Stimulated activated CD8-positive, alpha-beta memory T cell treated with anti-CD3 and anti-CD28 coated beads, Interleukin-12 subunit alpha, Interleukin-12 subunit beta, amount 100 ng/mL, for 24 hours (primary cell): Measurements from ENCODE around the gene RBM22.
A peak's percentile ranks its signal among the peaks of the same experiment; 100 is the strongest.

Experiments
- DNase-seq: peaks from one replicate; pipeline ENCODE4 v3.0.0-alpha.2; 2020; ENCODE audit errors: extremely low read depth

RBM22 gene

DNA sequence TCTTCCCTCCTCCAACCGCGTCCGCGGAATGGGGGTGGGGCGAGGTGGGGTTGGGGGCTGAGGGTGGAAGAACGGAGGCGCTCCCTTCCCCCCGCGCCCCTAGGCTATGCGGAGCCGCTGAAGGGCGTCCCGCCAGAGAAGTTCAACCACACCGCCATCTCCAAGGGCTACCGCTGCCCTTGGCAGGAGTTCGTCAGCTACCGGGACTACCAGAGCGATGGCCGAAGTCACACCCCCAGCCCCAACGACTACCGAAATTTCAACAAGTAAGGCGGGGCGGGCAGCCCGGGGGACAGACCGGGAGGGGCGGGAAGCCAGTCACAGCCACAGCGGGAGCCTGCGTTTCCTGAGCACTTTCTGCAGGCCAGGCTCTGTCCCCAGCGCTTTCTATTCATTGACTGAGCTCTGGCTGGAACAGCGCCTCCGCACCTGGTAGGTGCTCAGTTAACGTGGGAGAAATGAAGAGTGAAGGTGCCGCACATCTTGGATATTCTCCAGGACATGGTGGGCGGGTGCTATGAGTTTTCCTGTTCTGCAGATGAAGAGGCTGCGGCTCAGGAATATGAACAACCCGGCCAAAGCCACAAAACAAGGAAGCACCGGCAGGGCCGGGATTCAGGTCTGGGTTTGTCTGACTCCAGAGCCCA, 28.5 kb downstream of the RBM22 start:
- no peak for DNase-seq

- DNase-seq, result no peak
These were observed 29.2 kb downstream of the RBM22 start for GRCh38 chr5:150671509-150672236.

GRCh38 chr5:150670948-150671310, 29.9 kb downstream of the RBM22 start:
- DNase-seq, result no peak

GRCh38 chr5:150670275-150670947, 30.5 kb downstream of the RBM22 start:
- no peak for DNase-seq

GRCh38 chr5:150665044-150665443, 35.8 kb downstream of the RBM22 start:
- no peak for DNase-seq

DNA sequence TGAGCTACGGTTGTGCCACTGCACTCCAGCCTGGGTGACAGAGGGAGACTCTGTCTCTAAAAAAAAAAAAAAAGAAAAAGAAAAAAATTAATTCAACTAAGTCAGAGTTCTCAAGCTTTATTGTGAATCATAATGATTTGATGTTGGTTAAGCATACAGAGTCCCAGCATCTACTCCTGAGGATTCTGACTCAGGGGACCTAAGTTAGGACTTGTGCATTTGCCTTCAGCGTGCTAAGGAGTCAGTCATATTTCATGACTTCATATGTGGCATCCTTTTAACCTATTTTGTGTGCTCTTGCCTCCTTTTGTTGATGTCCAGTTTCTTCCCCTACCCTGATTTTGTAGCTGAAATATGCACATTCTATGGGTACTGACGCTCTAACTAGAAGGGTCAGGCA, 36.9 kb downstream of the RBM22 start:
- no peak for DNase-seq

GRCh38 chr5:150662731-150663516, 37.9 kb downstream of the RBM22 start:
- no peak for DNase-seq

DNA sequence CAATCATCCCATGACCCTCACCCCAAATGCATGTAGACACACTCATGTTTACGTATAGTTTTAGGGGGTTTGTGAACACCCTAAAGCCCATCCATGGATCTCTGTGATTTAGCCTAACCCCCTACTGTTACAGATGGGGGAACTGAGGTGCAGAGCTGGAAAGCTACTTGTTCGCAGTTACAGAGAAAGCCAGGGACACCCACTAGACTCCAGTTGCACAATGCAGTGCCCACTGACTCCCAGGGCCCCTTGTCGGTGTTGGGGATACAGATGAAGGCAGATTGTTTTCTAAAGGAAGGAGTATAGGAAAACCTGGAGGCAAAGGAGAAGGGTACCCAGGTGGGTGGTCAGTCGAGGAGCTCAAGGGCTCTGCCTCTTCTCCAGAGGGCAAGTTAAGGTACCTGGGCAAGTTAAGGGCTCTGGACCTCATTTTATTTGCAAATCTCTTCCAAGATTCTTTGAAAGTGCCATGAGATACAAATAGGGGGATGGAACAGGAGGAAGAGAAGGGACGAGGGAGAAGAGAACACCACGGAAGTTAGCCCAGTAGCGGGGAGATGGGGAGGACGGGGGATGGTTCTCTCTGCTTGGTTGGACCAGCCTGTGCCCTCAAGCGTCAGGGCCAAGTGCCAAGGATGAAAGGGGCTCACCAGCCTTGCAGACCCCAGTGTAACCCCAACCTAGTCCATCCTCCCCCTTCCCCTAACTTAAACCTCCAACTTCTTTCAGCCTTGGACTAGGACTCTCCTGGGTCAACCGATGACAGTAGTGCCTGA, 38.9 kb downstream of the RBM22 start:
- no peak for DNase-seq

DNA sequence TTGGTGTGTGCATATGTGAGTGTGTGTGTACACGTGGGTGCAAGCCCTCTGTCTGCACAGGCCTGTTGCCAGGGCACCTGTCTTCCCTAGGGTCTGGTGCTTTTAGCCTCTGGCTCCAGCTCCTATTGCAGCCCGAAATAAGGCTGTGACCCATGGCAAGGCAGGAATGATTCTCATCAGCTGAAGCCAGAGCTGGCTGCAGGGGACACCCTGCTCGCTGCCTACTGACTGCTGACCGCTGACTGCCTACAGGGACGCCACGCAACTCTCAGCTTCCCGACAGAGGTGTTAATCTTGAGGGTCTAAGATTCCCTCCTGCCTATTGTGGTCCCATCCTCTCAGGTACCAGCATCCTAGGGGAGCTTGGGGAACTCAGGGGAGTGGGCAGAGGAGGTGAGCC, 39.8 kb downstream of the RBM22 start, which contains the start of gene MYOZ3:
Gene MYOZ3, plus strand, starts transcription at position 166 of the 400 bp plus-strand sequence. CDS start 1,691 bp downstream, outside the sequence.
- DNase-seq, result no peak

DNA sequence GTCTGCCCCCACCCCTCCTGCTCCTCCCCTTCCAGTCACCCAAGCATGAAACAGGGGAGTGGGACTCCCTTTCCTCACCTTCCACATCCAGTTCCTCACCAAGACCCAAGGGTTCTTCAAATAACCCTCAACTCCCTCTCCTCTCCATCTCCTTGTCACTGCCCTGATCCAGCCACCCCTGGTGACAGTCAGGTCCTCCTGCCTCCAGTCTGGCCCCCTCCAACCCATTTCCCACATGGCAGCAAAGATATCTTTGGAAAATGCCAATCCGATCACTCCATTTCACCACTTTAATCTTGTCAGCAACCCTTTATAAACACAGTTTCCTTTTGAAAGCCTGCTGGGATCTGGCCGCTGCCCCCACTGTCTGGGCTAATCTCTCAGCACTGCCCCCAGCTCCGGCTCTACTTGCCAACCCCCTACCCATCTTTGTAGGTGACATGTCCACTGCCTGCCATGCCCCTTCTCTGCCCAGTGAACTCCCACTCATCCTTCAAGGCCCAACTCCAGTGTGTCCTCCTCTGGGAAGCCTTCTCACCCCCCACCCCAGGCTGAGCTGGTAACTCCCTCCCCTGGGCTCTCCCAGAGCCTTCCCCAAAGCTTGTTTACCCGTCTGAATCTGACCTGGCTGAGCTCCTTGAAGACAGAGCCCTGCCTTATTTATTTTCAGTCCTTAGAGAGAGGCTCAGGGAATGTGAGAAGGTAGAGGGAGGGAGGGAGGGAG, 40.6 kb downstream of the RBM22 start:
- no peak for DNase-seq

DNA sequence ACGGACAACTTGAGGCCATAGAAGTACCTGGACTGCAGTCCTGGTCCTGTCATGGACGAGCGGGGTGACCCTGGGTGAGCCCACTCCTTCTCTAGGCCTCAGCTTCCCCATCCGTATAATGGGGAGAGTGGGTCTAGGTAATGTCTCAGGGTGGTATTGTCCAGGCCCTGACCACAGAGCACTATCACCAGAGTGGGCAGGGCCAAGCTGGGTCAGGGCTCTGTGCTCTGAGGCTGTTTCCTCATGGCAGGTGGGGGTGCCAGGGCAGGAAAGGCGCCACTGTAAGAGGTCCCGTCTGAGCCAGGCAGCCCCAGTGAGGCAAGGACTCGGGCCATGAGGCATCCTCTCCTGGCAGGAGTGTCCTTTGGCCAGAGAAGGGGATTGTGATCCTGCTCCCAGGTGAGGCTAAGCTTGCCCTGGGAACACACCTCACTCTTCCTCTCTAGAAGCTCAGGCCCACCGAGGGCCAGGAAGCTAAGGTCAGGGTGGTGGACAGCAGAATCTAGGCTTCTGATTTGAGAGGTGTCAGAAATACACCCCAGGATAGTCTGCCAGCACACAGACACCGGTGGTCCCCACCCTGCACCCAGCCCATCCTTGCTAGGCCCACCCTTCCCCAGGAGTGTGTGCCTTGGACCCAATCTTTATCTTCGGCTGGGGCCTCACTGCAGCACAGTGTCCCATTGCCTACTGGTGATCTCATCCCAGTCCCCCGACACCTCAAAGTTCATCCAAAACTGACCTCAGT, 41.3 kb downstream of the RBM22 start:
- no peak for DNase-seq

DNA sequence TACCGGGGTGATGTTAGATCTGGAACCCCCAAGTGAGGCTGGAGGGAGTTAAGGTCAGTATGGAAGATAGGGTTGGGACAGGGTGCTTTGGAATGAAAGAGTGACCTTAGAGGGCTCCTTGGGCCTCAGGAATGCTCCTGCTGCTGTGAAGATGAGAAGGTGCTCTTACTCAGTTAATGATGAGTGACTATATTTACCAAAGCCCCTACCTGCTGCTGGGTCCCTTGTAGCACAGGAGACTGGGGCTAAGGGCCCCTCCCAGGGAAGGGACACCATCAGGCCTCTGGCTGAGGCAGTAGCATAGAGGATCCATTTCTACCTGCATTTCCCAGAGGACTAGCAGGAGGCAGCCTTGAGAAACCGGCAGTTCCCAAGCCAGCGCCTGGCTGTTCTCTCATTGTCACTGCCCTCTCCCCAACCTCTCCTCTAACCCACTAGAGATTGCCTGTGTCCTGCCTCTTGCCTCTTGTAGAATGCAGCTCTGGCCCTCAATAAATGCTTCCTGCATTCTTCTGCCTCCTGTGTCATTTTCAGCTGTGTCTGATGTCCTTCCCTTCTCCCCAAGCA, 42.1 kb downstream of the RBM22 start:
- DNase-seq, result no peak

GRCh38 chr5:150658121-150658520, 42.7 kb downstream of the RBM22 start:
- no peak for DNase-seq

- DNase-seq, result peak; percentile 28
These were observed 44.4 kb downstream of the RBM22 start for GRCh38 chr5:150656191-150657132.

DNA sequence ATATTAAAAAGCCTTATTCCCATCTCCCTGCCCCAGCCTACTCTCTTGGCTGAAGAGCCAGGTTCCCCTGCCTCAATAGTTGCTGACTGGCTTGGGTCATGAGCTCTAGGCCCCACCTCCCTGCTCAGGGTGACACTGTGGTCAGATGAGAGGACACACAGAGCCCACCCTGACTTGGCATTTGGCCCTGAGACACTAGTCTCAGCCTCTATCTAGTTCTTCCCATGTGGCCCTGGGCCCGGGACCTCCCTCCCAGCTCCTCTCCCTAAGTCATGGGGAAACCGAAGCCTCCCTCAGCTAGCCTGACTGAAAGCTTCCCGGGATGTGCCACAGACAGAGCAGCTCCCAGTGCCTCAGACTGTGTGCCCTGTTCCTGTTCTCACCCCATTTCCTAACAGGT, 45.6 kb downstream of the RBM22 start:
- DNase-seq, result no peak

GRCh38 chr5:150653762-150654556, 46.9 kb downstream of the RBM22 start:
- no peak for DNase-seq

- no peak for DNase-seq
These were observed 47.6 kb downstream of the RBM22 start for GRCh38 chr5:150653145-150653761.
